IPS DF 6.9 (cell line): ENCODE measurements around the gene MLYCD.

ENCODE experiments used
- DNase-seq: peaks from one replicate; pipeline ENCODE4 v3.0.0-alpha.2; 2013; ENCODE audit warnings: low read depth, low spot score
- H3K27ac ChIP-seq: one replicate; pipeline ENCODE4 v1.5.1; 2013; ENCODE audit warnings: low read length, control low read depth
- H3K27me3 ChIP-seq: 2 replicates; pipeline ENCODE4 v1.6.1; 2013; ENCODE audit warnings: mild to moderate bottlenecking, low read length; ENCODE audit not compliant: control insufficient read depth, insufficient read depth
- H3K36me3 ChIP-seq: 2 replicates; pipeline ENCODE4 v1.6.1; 2013; ENCODE audit warnings: low read length; ENCODE audit not compliant: control insufficient read depth, insufficient read depth
- H3K4me1 ChIP-seq: 2 replicates; pipeline ENCODE4 v1.6.1; 2013; ENCODE audit warnings: low read length; ENCODE audit not compliant: control insufficient read depth, insufficient read depth
- H3K4me3 ChIP-seq: 2 replicates; pipeline ENCODE4 v1.5.1; 2013; ENCODE audit warnings: mild to moderate bottlenecking, low read length
- H3K9me3 ChIP-seq: 2 replicates; pipeline ENCODE4 v1.6.1; 2013; ENCODE audit warnings: low read length, inconsistent platforms; ENCODE audit not compliant: control insufficient read depth, insufficient read depth
- WGBS: extraction: QIAGEN DNeasy Blood & Tissue Kit; methylation state at CpG from one replicate; pipeline ENCODE4 v1.1.7; 2013; ENCODE audit warnings: mixed read lengths, missing lambda C conversion rate; ENCODE audit not compliant: insufficient read length, insufficient coverage; 5-methylcytosine and 5-hydroxymethylcytosine counted together

MLYCD gene

DNA sequence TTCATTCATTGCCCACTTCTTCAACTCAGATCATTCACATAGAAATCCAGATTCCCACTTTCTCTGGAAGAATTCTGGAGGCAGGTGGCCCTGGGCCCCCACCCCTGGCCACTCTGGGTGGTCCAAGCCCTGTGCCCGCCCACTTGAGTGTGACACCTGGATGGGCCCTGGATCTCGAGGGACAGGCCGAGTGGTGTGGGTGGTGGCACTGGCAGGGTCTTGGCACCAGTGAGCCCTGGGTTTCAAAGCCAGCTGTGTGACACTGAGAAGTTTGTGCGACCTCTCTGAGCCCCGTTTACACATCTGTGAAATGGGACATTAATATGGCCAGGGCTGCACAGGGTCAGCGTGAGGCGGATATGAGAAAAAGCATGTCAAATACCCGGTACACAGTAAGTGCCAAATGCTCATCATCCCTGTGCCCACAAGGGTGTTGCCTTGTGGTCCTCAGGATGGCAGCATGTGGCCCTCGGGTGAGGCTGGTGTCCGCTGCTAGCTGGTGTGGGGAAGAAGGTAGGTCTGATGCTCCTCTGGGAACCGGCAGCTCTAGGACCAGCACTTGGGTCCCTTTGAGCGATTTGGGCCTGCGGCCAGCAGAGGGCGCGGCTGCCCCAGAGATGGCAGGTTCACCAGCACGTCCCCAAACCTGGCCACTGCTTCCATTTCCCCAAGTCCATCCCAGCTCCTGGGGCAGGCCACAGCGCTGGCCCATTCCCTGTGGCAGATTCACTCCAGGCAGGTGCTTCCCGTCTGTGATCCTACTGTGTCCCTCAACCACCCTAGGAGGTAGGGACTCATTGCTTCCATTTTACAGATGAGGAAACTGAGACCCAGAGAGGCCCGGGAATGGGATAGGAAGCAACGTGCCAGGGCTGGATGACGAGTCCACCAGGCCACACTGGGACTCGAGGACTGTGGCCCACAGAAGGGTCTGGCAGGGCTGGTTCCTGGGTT is 57.7 kb downstream of the MLYCD start:
- WGBS: no CpG with 5 or more reads among the region's 22 CpGs
- Histone ChIP-seq H3K9me3 (no peaks in the 10 kb centered on the region), H3K4me1 (no peaks in the 10 kb centered on the region), H3K36me3 (no peaks in the 10 kb centered on the region), H3K27me3 (no peaks in the 10 kb centered on the region), H3K4me3 (no peak overlapping the region), H3K27ac (no peak overlapping the region)
- peak; percentile 83 for DNase-seq

DNA sequence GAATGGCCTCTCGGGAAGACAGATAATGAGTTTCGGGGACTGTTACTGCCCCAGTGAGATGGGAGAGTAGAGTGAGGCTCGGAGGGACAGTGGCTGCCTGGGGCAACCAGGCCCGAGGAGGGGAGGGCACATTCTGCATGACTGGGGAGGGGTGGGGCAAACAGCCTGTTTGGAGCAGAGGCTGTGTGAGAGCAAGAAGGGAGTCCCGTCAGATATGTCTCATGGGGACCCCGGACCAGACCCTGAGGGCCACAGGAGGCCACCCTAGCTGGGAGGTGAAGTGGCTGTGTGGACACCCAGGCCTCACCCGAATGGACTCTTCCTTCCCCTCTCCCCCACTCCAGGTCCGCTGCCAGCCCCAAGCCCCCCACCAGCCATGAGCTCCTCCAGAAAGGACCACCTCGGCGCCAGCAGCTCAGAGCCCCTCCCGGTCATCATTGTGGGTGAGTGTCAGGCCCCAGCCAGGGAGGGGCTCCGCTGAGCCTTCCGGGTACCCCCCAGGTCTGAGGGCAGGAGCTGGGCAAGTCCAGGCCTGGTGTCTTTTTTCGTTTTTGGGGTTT is 58.5 kb downstream of the MLYCD start:
- Histone ChIP-seq H3K4me3 (no peak overlapping the region), H3K27me3 (no peaks in the 10 kb centered on the region), H3K36me3 (no peaks in the 10 kb centered on the region), H3K27ac (no peak overlapping the region), H3K4me1 (no peaks in the 10 kb centered on the region), H3K9me3 (no peaks in the 10 kb centered on the region)
- no CpG with 5 or more reads among the region's 14 CpGs for WGBS
- DNase-seq: no peak

DNA sequence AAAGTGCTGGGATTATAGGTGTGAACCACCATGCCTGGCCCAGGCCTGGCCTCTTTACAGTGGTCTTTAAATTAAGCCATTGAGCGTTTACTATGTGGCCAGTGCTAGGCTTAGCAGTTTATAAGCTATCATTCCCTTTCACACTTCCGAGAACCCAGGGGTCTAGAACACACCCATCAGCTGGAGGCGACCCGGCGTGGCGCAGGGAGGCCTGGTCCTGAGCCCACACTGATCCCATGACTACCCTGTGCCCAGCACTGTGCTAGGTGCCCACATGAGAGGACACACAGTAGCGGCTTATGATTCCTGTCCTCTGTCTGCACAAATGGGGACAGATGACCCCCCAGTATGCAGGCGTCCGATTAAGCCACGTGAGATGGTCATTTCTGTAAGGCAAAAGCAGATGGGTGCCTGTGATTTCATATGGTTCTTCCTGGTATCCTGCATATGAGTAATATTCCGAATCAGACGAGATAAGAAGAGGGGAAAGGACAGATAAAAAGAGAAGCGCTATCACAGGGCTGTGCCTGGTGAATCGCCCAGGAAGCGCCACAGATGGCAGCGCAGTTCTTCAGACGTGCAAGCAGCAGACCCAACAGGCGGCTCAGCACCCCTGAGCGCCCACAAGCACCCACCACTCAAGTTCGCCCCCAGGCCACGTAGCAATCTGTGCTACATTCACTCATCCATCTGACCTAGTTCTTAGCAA is 59.4 kb downstream of the MLYCD start:
- no peak for DNase-seq
- no peak overlapping the region for H3K27ac ChIP-seq
- H3K36me3 ChIP-seq: no peaks in the 10 kb centered on the region
- no peaks in the 10 kb centered on the region for H3K4me1 ChIP-seq
- no peaks in the 10 kb centered on the region for H3K9me3 ChIP-seq
- WGBS: no CpG with 5 or more reads among the region's 21 CpGs
- no peaks in the 10 kb centered on the region for H3K27me3 ChIP-seq
- H3K4me3 ChIP-seq: no peak overlapping the region

GRCh38 chr16:83958846-83959565 is 60.1 kb downstream of the MLYCD start:
- Histone ChIP-seq H3K4me3 (no peak overlapping the region), H3K27ac (no peak overlapping the region), H3K36me3 (no peaks in the 10 kb centered on the region), H3K4me1 (no peaks in the 10 kb centered on the region), H3K9me3 (no peaks in the 10 kb centered on the region), H3K27me3 (no peaks in the 10 kb centered on the region)
- no peak for DNase-seq
- WGBS: no CpG with 5 or more reads among the region's 21 CpGs

DNA sequence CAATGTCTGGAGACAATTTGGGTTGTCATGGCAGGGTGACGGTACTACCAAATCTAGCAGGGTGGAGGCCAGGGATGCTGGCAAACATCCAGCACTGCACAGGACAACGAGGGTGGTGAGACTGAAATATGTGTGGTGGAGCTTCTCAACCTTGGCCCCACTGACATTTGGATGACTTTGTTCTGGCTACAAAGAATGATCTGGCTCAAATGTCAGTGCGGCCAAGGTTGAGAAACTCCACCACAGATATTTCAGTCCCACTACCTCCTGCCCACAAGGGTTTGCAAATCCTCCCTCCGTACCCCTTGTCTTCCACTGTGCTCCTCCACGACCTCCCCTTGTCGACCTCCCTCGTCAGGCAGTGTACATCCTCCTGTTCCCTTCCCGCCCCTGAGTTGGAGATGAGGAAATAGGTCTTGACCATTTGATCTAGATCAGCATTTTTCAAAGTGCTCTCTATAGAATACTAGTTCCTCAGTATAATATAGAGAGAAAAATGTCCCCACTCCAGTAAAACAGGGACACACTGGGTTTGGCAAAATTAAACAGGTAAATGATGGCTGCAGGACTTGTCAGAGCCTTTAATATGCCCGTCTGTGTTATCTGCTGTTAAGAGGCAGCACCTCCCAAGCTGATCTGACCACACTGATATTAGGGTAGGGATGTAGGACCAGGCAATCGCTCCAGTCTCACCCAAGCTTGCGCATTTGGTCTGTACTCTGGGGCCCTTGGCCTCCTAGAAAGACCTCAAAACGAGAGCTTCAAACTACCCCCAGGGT is 60.9 kb downstream of the MLYCD start:
- H3K9me3 ChIP-seq: no peaks in the 10 kb centered on the region
- no peaks in the 10 kb centered on the region for H3K36me3 ChIP-seq
- H3K27ac ChIP-seq: no peak overlapping the region
- DNase-seq: no peak
- no peak overlapping the region for H3K4me3 ChIP-seq
- no peaks in the 10 kb centered on the region for H3K27me3 ChIP-seq
- no CpG with 5 or more reads among the region's 12 CpGs for WGBS
- H3K4me1 ChIP-seq: no peaks in the 10 kb centered on the region

- no peak for DNase-seq
- no peak overlapping the region for H3K4me3 ChIP-seq
- no peaks in the 10 kb centered on the region for H3K36me3 ChIP-seq
- H3K27ac ChIP-seq: no peak overlapping the region
- no CpG with 5 or more reads among the region's 29 CpGs for WGBS
- no peaks in the 10 kb centered on the region for H3K27me3 ChIP-seq
- H3K4me1 ChIP-seq: no peaks in the 10 kb centered on the region
- no peaks in the 10 kb centered on the region for H3K9me3 ChIP-seq
Observed at GRCh38 chr16:83960521-83961249, 61.8 kb downstream of the MLYCD start.

GRCh38 chr16:83961591-83961990 is 62.7 kb downstream of the MLYCD start:
- Histone ChIP-seq H3K9me3 (no peaks in the 10 kb centered on the region), H3K36me3 (no peaks in the 10 kb centered on the region), H3K4me3 (no peak overlapping the region), H3K4me1 (no peaks in the 10 kb centered on the region), H3K27ac (no peak overlapping the region), H3K27me3 (no peaks in the 10 kb centered on the region)
- no CpG with 5 or more reads among the region's 5 CpGs for WGBS
- DNase-seq: no peak

- Histone ChIP-seq H3K4me1 (no peaks in the 10 kb centered on the region), H3K4me3 (no peak overlapping the region), H3K9me3 (no peaks in the 10 kb centered on the region), H3K36me3 (no peaks in the 10 kb centered on the region), H3K27ac (no peak overlapping the region), H3K27me3 (no peaks in the 10 kb centered on the region)
- DNase-seq: no peak
- WGBS: no CpG with 5 or more reads among the region's 22 CpGs
Observed at GRCh38 chr16:83963277-83964119, 64.6 kb downstream of the MLYCD start.
